ENCODE data around the gene KCTD17.

DNA sequence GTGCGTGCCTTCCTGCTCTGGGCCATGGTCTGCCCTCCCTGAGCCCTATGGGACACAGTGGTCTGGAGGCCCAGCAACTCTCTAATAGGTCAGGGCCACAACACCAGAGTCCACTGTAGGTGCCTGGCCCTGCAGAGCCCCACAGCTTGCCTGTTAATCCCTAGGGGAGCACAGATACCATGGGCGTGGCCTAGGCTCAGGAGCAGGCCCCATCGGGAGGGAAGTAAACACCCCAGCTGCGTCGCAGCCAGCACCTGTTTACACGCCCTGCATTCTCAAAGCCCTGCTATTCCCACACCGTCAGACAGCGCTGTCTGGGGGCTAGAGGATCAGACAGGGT is 2.5 kb downstream of the KCTD17 start:
- TF ChIP-seq JUND (CRISPR knock-in tag; IDR thresholded peaks at IDR 0.05) = no peak
- TF ChIP-seq BRCA1 (CRISPR knock-in tag; IDR thresholded peaks at IDR 0.05) = no peak
- no peak for TF ChIP-seq HOXA3 (CRISPR knock-in tag; IDR thresholded peaks at IDR 0.05)
